Colonic mucosa (tissue), 4 donors: ENCODE data around the gene PCSK5. TPM values are rescaled to one million over a fixed set of nuclear protein-coding genes. Genes with fewer than 3 reads are reported as not detected.

Source experiments
- DNase-seq: peaks from one replicate; pipeline ENCODE4 v3.0.0-alpha.2; 2020
- H3K27ac ChIP-seq: fragments of 200-600 bp; one replicate; pipeline ENCODE4 v1.8.0; 2021
- H3K27me3 ChIP-seq: fragments of 200-600 bp; one replicate; pipeline ENCODE4 v1.8.0; 2021
- H3K36me3 ChIP-seq: fragments of 200-600 bp; one replicate; pipeline ENCODE4 v1.8.0; 2021
- H3K4me1 ChIP-seq: fragments of 200-600 bp; one replicate; pipeline ENCODE4 v1.8.0; 2021; ENCODE audit warnings: mild to moderate bottlenecking
- H3K4me3 ChIP-seq: fragments of 200-600 bp; one replicate; pipeline ENCODE4 v1.8.0; 2021
- H3K9ac ChIP-seq, 2 donors: one replicate each; pipeline ENCODE4 v1.7.0; 2013; ENCODE audit warnings: control low read depth in 2 of 2, low read depth in 2 of 2, low read length in 2 of 2
- H3K9me3 ChIP-seq: fragments of 200-600 bp; one replicate; pipeline ENCODE4 v1.8.0; 2021
- intact Hi-C: fragments of 100-400 bp; cut with DNase I; formaldehyde crosslinking; loops from one replicate; pipeline ENCODE4 v1.14.1; 2022
- total RNA-seq, 2 donors: library from RNA; stranded (reverse); fragmentation: NEBNext Ultra II Directional in 1 of 2; extraction: Animal tissue kit (Norgen Biotek cat#: 25700) in 1 of 2; gene quantifications; one replicate each; pipeline ENCODE4 v1.2.1, GENCODE V29; 2021
- TF ChIP-seq, protein P1 (sequence below): fragments of 200-600 bp; IDR thresholded peaks from one replicate; pipeline ENCODE4 v1.8.0; 2022; ENCODE audit warnings: antibody characterized with exemption, mild to moderate bottlenecking
- donor health status: healthy.
- donor health status: DM: no; HTN: no; CAD: no.
- donor health status: DM: no; HTN: no; CAD: no.

PCSK5 gene
- total RNA-seq, 2 donors from 2014 or later, result 36.7 to 55.3 TPM

DNA sequence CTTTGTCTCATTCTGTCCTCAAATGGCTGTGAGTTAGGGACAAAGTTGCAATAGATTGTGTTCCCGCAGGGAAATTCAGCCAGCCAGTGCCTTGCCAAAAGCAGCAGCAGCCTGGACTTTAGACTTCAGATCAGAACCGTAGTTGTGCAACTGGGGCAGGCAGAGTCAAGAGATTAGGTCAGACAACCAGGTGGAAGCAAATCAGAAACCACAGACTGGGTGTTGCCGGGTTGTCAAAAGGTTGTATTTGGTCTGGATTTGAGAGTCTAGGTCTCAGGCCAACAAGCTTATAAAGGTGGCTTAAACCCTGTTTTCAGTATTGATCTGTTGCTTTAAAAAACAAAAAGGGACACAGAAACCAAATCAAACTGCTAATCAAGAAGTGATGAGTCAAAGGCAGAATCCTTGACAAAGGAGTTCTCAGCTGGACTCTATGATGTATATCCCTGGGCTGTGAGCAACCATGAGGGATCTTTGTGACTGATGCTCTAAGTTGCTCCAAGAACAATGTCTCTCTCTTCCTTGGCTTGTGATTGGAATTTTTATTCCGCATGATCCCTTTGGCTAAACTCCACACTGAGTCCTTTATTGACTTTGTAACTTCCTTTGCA lies 482.8 kb downstream of the PCSK5 start:
- peaks cover 3% of the 10 kb centered on the region for H3K4me1 ChIP-seq

DNA sequence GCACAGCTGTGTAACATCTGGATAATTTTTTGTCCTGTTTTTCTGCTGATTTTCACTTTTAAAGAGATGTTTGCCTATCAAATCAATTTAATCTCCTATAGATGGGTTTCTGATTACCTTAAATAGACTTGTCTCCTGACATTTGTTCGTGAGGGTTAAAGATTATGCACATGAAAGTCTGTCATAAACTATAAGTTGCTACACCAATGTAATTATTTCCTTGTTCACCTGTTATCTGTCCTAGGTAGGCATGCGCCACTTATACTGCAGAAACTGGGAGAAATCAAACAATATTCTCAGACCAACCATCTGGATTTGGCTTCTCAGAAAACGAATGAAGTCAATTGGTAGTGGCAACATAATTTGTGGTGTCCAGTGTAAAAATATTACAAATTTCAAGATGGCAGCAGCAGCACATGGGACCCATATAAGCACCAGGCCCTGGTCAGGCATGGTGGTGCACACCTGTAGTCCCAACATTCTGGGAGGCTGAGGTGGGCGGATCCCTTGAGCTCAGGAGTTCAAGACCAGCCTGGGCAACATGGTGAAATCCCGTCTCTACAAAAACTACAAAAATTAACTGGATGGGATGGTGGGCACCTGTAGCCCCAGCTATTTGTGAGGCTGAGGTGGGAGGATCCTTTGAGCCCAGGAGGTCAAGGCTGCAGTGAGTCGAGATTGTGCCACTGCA lies 483.5 kb downstream of the PCSK5 start:
- H3K27ac ChIP-seq, result peak overlapping the region; percentile 58
- intact Hi-C loops, result no loop called here
- H3K9me3 ChIP-seq, result no peaks in the 10 kb centered on the region
- H3K27me3 ChIP-seq, result no peaks in the 10 kb centered on the region
- no peaks in the 10 kb centered on the region for H3K36me3 ChIP-seq
- H3K9ac ChIP-seq, result peak overlapping the region in 1 of 2 donors; percentile 15
- peaks cover 3% of the 10 kb centered on the region for H3K4me1 ChIP-seq
- TF ChIP-seq, protein P1, sequence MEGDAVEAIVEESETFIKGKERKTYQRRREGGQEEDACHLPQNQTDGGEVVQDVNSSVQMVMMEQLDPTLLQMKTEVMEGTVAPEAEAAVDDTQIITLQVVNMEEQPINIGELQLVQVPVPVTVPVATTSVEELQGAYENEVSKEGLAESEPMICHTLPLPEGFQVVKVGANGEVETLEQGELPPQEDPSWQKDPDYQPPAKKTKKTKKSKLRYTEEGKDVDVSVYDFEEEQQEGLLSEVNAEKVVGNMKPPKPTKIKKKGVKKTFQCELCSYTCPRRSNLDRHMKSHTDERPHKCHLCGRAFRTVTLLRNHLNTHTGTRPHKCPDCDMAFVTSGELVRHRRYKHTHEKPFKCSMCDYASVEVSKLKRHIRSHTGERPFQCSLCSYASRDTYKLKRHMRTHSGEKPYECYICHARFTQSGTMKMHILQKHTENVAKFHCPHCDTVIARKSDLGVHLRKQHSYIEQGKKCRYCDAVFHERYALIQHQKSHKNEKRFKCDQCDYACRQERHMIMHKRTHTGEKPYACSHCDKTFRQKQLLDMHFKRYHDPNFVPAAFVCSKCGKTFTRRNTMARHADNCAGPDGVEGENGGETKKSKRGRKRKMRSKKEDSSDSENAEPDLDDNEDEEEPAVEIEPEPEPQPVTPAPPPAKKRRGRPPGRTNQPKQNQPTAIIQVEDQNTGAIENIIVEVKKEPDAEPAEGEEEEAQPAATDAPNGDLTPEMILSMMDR, result no peak
- no peak overlapping the region for H3K4me3 ChIP-seq
- no peak for DNase-seq

More for the DNA sequence above, 482.8 kb downstream of the PCSK5 start:
- no peak overlapping the region for H3K4me3 ChIP-seq
- peak overlapping the region; percentile 58 for H3K27ac ChIP-seq
- TF ChIP-seq, protein P1, result no peak
- intact Hi-C loops, result no loop called here
- H3K9ac ChIP-seq, result peak overlapping the region in 1 of 2 donors; percentile 30
- no peaks in the 10 kb centered on the region for H3K36me3 ChIP-seq
- no peaks in the 10 kb centered on the region for H3K9me3 ChIP-seq
- peak; percentile 87 for DNase-seq
- H3K27me3 ChIP-seq, result no peaks in the 10 kb centered on the region

DNA sequence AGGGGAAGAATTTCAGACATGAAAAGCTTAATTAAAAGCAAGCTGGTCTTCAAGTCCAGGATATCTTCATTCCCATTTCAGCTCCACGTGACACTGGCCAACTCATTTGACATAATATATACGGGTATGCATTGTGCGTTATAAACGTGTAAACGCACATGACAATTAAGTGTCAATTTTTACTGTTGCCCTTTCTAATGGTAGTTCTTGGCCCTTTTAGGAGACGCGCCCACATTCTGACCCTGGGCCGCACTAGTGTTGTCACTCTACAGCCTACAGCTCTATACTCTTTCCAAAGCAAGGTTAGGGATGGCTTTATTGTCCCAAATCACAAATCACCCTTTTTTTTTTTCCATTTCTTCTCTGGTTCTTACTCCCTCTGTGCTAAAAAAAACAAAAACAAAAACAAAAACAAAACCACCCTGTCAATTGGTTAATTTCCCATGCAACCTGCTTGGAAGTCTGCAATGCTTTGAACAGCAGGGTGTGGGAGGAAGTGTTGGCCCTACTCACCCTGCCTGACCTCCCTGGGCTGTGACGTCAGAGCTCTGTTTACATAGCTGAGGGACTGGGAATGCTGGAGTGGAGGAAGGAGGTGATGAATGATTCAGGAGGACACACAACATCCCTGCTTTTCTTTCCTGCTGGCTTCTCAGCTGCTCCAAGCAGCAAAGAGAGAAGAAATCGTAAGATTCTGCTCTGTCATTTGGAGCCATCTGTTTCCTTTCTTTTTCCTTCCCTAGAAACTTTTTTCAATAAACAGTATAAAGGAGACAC lies 484.5 kb downstream of the PCSK5 start:
- DNase-seq, result peak; percentile 95
- no peaks in the 10 kb centered on the region for H3K36me3 ChIP-seq
- H3K27ac ChIP-seq, result peak overlapping the region; percentile 58
- intact Hi-C loops, result no loop called here
- no peaks in the 10 kb centered on the region for H3K9me3 ChIP-seq
- TF ChIP-seq, protein P1, result no peak
- peaks cover 3% of the 10 kb centered on the region for H3K4me1 ChIP-seq
- no peaks in the 10 kb centered on the region for H3K27me3 ChIP-seq
- H3K4me3 ChIP-seq, result no peak overlapping the region
- H3K9ac ChIP-seq, result peak overlapping the region in 1 of 2 donors; percentile 4

DNA sequence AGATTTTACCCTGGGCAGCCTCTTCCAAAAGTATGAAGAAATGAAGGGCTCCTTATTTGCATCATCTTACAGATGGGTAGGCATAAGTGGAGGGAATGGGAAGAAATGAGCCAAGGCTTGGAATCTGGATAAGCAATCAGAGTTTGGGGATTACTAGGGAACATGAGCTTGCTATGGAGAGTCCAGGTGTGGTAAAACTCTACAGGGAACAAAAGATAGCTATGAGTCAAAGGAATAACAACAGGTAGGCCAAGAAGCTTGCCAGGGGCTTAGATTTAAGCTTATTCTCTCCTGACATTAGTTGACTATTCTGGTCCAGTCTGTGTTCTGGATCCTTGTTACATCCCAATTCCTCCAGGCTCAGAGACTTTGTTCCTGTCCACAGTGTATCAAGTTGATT lies 487.3 kb downstream of the PCSK5 start:
- peaks cover 1% of the 10 kb centered on the region for H3K4me1 ChIP-seq
- DNase-seq, result no peak
- no peaks in the 10 kb centered on the region for H3K27me3 ChIP-seq
- no peak overlapping the region for H3K4me3 ChIP-seq
- intact Hi-C loops, result no loop called here
- no peaks in the 10 kb centered on the region for H3K9me3 ChIP-seq
- no peak overlapping the region for H3K27ac ChIP-seq
- no peaks in the 10 kb centered on the region for H3K36me3 ChIP-seq
- TF ChIP-seq, protein P1, result no peak
- no peak overlapping the region for H3K9ac ChIP-seq

DNA sequence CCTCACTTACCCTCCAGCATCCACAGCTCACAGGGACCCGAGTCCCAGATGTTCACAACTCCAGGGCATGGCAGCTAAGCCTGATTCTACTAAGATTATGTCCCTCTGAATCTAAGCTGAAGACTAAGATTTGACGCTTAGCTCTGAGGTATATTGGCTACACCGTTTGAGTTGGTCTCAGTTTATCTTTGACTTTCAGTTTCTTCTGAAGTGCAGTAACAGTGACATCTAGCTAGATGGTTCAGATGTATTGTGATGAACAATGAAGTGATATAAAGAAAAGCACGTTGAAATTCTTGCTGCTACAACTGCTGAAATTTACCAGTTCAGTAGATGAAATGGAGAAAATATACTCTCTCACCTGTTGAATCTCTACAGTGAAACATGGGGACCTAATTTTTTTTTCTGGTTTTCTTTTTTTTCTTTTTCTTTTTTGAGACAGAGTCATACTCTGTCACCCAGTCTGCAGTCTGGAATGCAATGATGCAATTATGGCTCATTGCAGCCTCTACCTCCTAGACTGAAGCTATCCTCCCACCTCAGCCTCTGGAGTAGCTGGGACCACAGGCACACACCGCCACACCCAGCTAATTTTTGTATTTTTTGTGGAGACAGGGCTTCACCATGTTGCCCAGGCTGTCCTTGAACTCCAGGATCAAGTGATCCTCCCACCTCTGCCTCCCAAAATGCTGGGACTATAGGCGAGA lies 488.0 kb downstream of the PCSK5 start:
- TF ChIP-seq, protein P1, result no peak
- H3K27me3 ChIP-seq, result no peaks in the 10 kb centered on the region
- H3K4me3 ChIP-seq, result no peak overlapping the region
- no peaks in the 10 kb centered on the region for H3K4me1 ChIP-seq
- H3K36me3 ChIP-seq, result no peaks in the 10 kb centered on the region
- H3K9ac ChIP-seq, result no peak overlapping the region
- DNase-seq, result no peak
- no peak overlapping the region for H3K27ac ChIP-seq
- no peaks in the 10 kb centered on the region for H3K9me3 ChIP-seq
- intact Hi-C loops, result no loop called here
